HepG2 (cell line): ENCODE measurements around the gene PYGL. TPM values are rescaled to one million over a fixed set of nuclear protein-coding genes. Genes with fewer than 3 reads are reported as not detected.
A peak's percentile ranks its signal among the peaks of the same experiment; 100 is the strongest.

Source experiments
- ARID4A ChIP-seq: sonication (generic); formaldehyde crosslinking; IDR thresholded peaks from 2 replicates; pipeline ENCODE4 v1.5.0; 2020; ENCODE audit warnings: mild to moderate bottlenecking, missing genetic modification reagents, borderline replicate concordance
- ATF5 ChIP-seq: sonication (generic); formaldehyde crosslinking; IDR thresholded peaks from 2 replicates; pipeline ENCODE4 v1.4.0; 2020; ENCODE audit warnings: mild to moderate bottlenecking, low read depth, missing genetic modification reagents
- BRD4 ChIP-seq: sonication (generic); formaldehyde crosslinking; IDR thresholded peaks from 2 replicates; pipeline ENCODE4 v1.4.0; 2020; ENCODE audit warnings: missing genetic modification reagents
- CENPBD1 ChIP-seq: sonication (generic); formaldehyde crosslinking; IDR thresholded peaks from 2 replicates; pipeline ENCODE4 v1.8.0; 2022; ENCODE audit warnings: missing genetic modification reagents, low read depth, mild to moderate bottlenecking, borderline replicate concordance
- CHCHD3 ChIP-seq: sonication (generic); formaldehyde crosslinking; IDR thresholded peaks from 2 replicates; pipeline ENCODE4 v1.8.0; 2022; ENCODE audit warnings: mild to moderate bottlenecking, missing genetic modification reagents, moderate library complexity
- CTCF ChIP-seq: sonication (generic); formaldehyde crosslinking; IDR thresholded peaks from 2 replicates; pipeline ENCODE4 v1.5.0; 2020; ENCODE audit warnings: mild to moderate bottlenecking, missing genetic modification reagents, moderate library complexity
- FOXJ3 ChIP-seq: sonication (generic); formaldehyde crosslinking; IDR thresholded peaks from 2 replicates; pipeline ENCODE4 v1.4.0; 2020; ENCODE audit warnings: missing genetic modification reagents, mild to moderate bottlenecking, borderline replicate concordance
- GATAD2A ChIP-seq: IDR thresholded peaks from 2 replicates; pipeline ENCODE4 v1.6.1; 2016
- KAT7 ChIP-seq: IDR thresholded peaks from 2 replicates; pipeline ENCODE4 v1.6.1; 2018; ENCODE audit warnings: borderline replicate concordance, missing compliant biosample characterization
- KDM2A ChIP-seq: sonication (generic); formaldehyde crosslinking; IDR thresholded peaks from 2 replicates; pipeline ENCODE4 v1.4.0; 2020; ENCODE audit warnings: low read depth, missing genetic modification reagents, borderline replicate concordance
- LCORL ChIP-seq, 2 experiments: fragments of 450-650 bp in 1 of 2; sonication (generic) in 1 of 2; formaldehyde crosslinking in 1 of 2; IDR thresholded peaks; 2 replicates each; pipeline versions ENCODE4 v1.5.0 to v1.6.1; 2017 to 2020; ENCODE audit warnings: antibody characterized with exemption in 1 of 2, missing genetic modification reagents in 1 of 2
- ZMAT3 ChIP-seq: sonication (generic); formaldehyde crosslinking; conservative IDR thresholded peaks from 2 replicates; pipeline ENCODE4 v1.7.0; 2021; ENCODE audit warnings: missing genetic modification reagents
- ZNF101 ChIP-seq: sonication (generic); formaldehyde crosslinking; IDR thresholded peaks from 2 replicates; pipeline ENCODE4 v1.4.0; 2020; ENCODE audit warnings: mild to moderate bottlenecking, low read depth, missing genetic modification reagents, borderline replicate concordance
- ZNF292 ChIP-seq: sonication (generic); formaldehyde crosslinking; IDR thresholded peaks from 2 replicates; pipeline ENCODE4 v1.8.1; 2022; ENCODE audit warnings: mild to moderate bottlenecking, low read depth, missing genetic modification reagents, borderline replicate concordance
- ZNF652 ChIP-seq: IDR thresholded peaks from 2 replicates; pipeline ENCODE4 v1.6.1; 2016; ENCODE audit warnings: low read depth, borderline replicate concordance
- ZNF770 ChIP-seq: sonication (generic); formaldehyde crosslinking; IDR thresholded peaks from 2 replicates; pipeline ENCODE4 v1.5.0; 2020; ENCODE audit warnings: mild to moderate bottlenecking, missing genetic modification reagents
- polyA plus RNA-seq, 8 experiments: library from polyadenylated mRNA; depleted of rRNA in 3 of 8; stranded (reverse) in 7 of 8; unstranded in 1 of 8; fragments of >200 nt; fragmentation: Illumina TruSeq in 4 of 8; extraction: Trizol in 4 of 8; gene quantifications; 2 replicates each; pipeline versions ENCODE4 v1.2.1 to v1.2.3, GENCODE V29; 2011 to 2016; ENCODE audit warnings: low read depth in 4 of 8, missing spikeins in 1 of 8, mixed read lengths in 1 of 8; ENCODE audit not compliant: insufficient read depth in 1 of 8
- total RNA-seq, 5 experiments: library from RNA; depleted of rRNA; stranded (reverse); fragments of >200 nt; fragmentation: Illumina TruSeq; extraction: Trizol; gene quantifications; 2 replicates each; pipeline ENCODE4 v1.2.3, GENCODE V29; 2016; ENCODE audit warnings: low read depth in 1 of 5

The PYGL gene
- total and polyA plus RNA-seq, 2 of the 13 experiments (the other 11 are each of a cell fraction or from before 2014, with no cell fraction given) = 98.4 to 110 TPM

- TF ChIP-seq BRD4 (CRISPR knock-in tag) = no peak
- TF ChIP-seq KDM2A = no peak
- TF ChIP-seq ZNF101 (CRISPR knock-in tag) = no peak
- peak; percentile 52; the same call in 1 of the 2 replicates for TF ChIP-seq LCORL (IDR thresholded peaks at IDR 0.05)
- TF ChIP-seq LCORL (CRISPR knock-in tag; IDR thresholded peaks at IDR 0.05) = peak; percentile 94
- no peak for TF ChIP-seq ZMAT3 (CRISPR knock-in tag)
- TF ChIP-seq ATF5 (CRISPR knock-in tag) = no peak
- peak; percentile 77 for TF ChIP-seq ZNF652 (CRISPR knock-in tag)
- no peak for TF ChIP-seq ZNF770 (CRISPR knock-in tag)
- peak; percentile 87 for TF ChIP-seq FOXJ3 (CRISPR knock-in tag)
- no peak for TF ChIP-seq CTCF
- TF ChIP-seq ARID4A (CRISPR knock-in tag) = peak; percentile 71; the same call in 1 of the 2 replicates
- TF ChIP-seq GATAD2A (CRISPR knock-in tag) = peak; percentile 92
- no peak for TF ChIP-seq KAT7
- peak; percentile 94 for TF ChIP-seq ZNF292
- TF ChIP-seq CHCHD3 = no peak
- no peak for TF ChIP-seq CENPBD1 (CRISPR knock-in tag)
These were observed 8.9 kb downstream of the PYGL start (continued) for GRCh38 chr14:50935126-50936015.
